LHCN-M2 (cell line): ENCODE measurements around the gene HSPB7. TPM values are rescaled to one million over a fixed set of nuclear protein-coding genes. Genes with fewer than 3 reads are reported as not detected.
"Not testable (repeated sequence)": the region's sequence is repeated elsewhere in the genome, so short reads cannot be mapped to it uniquely, and the experiment has no call there.

ENCODE experiments used
- DNase-seq: peaks from one replicate; pipeline ENCODE4 v3.0.0-alpha.2; 2012; ENCODE audit warnings: low read depth
- total RNA-seq: library from RNA; depleted of rRNA; stranded (reverse); fragments of >200 nt; gene quantifications from 2 replicates; pipeline ENCODE4 v1.2.3, GENCODE V29; 2014

Gene HSPB7
- total RNA-seq, 1 experiment from 2014 or later, result 3.3 TPM

DNA sequence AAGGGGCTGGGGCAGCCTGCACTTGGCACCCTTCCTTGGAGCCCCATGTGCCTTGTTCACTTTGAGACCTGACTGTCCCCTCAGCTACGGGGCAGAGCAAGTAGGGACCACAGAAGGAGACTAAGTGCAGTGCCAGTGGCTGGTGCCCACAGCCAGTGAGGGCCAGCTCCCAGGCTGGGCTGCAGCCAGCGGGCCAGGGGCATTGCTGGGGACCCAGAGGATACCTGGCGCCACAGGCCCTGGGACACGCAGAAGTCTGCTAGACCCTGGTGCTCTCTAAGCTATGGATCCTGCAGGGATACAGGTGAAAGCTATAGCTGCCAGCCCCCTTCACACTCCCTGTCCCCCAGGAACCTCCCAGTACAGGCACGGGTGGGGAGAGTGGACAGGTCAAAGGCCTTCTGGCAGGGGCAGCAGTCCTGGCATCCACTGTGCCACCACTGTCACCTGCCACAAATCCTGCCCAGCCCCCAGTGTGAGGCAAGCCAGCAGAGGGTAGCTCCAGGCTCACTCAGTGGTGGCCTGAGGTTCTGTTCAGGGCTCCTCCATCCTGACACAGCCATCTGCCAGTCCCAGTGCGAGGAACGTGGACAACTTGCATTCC is 5.3 kb upstream of the HSPB7 start:
- DNase-seq, result no peak

GRCh38 chr1:16022393-16022792 is 4.5 kb upstream of the HSPB7 start:
- no peak for DNase-seq

- DNase-seq, result no peak
Measured at GRCh38 chr1:16021681-16022080, 3.8 kb upstream of the HSPB7 start, which contains the start of gene CLCNKA. Gene CLCNKA (plus strand): TSS chr1:16022036. CDS start chr1:16022620, 584 bp downstream.

- DNase-seq, result not testable (repeated sequence)
Measured at GRCh38 chr1:16020878-16021277, 3.0 kb upstream of the HSPB7 start.

GRCh38 chr1:16020325-16020724 is 2.5 kb upstream of the HSPB7 start:
- DNase-seq, result no peak

DNA sequence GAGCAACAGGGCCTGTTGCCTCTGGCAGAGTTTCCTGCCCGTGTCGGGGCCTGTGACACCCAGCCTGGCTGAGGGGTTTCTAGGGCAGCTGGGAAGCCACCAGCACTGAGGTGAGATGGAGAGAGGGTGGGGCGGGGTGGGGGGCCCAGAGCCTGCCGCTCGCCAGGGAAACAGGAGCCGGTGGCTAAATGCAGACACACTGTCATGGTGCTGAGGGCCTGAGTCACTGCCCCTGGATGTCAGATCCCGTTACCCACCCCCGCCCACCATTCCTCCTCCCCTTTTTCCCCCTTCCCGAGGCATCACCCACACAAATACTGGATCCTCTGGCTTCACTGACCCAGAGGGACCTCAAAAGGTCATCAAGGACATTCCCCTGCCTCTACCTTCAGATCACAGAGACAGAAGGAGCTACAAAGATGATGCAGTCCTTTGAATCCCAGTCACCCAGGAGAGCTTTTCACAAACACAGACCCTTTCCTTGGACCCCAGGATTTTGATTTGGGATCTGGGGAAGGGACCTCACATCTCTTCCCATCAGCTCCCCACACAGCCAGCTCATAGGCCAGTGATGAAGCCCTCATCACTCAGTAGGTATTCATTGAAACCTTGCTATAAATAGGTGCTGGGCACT is 1.9 kb upstream of the HSPB7 start:
- DNase-seq, result peak; percentile 18

DNA sequence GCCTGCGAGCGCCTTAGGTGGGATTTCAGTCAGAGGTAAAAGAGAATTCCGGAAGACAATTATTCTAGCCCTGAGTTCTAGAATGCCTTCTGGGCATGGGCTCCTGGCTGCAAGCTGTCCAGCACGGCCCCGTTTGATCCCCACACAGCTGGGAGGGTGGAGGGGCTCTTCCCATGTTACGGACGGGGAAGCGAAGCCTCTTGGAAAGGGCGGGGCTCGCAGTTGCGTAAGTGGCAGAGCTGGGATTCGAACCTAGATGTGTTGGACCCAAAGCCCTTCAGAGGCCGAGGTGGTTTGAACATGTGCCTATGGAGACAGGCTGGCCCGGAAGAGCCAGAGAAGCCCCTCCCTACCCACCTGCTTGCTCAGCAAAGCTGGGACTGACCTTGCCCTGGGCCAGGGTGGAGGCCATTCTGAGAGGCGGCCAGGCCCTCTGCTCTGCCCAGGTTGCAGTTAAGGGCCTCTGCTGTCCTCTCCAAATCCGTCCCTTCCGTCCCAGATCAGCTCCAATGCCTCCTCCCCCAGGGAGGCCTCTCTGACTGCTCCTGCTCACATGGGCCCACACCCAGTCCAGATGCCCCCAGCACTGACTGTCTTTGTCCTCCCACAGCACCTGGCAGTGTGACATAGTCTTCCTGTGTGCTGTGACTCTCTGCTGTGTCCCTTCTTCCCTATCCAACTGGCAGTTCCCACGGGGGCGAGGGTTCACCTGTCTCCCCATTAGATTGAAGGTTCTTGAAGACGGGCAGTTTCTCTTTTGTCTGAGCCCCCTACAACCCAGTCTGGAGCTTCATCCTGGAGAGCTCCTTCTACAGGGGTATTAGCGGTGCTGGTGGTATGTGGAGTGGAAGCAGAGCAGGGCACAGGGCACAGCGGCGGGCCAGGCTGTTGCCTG is 1.2 kb upstream of the HSPB7 start:
- no peak for DNase-seq

DNA sequence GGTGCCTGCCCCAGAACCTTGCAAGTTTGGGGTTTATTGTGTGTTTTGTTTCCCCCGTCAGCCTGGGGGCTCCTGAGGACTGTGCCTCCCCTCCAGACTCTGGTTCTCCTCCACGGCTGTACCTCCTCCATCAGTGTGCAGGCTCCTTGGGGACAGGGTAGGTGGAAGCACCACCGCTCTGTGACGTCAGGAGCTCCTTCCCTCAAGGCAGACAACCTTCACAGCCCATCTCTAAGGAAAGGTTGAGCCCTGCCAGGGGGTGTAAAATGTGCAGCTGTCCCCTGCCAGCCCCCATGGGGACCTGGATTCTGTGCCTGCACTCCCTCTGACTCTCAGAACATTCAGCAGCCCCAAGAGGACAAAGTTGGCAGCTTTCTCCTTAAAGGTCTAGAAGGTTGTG is 465 bp upstream of the HSPB7 start:
- no peak for DNase-seq

GRCh38 chr1:16017076-16017460 is 775 bp downstream of the HSPB7 start:
- no peak for DNase-seq

DNA sequence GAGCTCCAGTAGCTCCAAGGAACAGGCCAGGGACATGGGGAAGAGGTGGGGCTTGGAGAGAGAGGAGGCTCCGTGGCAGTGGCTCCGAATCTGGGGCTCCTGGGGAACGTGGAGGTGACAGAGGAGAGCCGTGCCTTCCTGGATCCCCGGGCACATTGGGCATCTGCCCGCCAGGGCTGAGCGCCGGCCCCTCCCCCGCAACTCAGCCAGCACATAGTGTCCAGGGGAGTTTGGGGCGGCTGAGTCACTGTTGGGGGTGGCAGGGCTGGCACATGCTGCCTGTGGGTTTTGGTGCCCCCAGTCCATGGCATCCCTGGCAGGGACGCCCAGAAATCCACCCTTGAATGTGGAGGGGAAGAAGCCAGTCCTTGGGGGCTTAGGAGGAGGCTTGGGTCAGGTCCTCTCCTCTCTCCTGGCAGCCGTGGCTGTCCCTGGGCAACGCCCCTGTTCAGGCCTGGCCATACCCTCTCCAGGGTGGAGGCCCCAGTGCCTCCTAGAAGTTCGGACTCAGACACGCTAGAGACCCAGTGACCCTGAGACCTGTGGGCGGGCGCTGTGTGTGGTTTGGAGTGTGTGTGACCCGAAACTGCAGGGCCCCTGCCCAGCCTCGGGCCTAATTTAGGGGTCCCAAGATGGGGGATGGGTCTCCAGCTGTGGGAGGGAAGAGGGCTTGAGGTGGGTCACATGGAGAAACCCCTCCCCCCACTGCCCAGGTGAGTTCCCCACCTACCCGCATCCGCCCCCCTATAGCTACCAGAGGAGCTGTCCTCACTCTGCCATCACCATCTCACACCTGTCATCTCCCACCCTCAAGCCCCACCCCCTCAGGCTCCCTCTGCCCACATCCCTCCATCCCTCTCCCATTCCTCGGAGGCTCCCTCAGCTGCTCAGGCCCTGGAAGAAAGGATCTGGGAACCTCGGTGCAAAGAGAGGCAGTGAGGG is 1.6 kb downstream of the HSPB7 start:
- peak; percentile 59 for DNase-seq

GRCh38 chr1:16015491-16015890 is 2.4 kb downstream of the HSPB7 start:
- no peak for DNase-seq

- DNase-seq, result no peak
Measured at GRCh38 chr1:16014509-16015482, 3.0 kb downstream of the HSPB7 start.

GRCh38 chr1:16013908-16014258 is 4.0 kb downstream of the HSPB7 start:
- no peak for DNase-seq

DNA sequence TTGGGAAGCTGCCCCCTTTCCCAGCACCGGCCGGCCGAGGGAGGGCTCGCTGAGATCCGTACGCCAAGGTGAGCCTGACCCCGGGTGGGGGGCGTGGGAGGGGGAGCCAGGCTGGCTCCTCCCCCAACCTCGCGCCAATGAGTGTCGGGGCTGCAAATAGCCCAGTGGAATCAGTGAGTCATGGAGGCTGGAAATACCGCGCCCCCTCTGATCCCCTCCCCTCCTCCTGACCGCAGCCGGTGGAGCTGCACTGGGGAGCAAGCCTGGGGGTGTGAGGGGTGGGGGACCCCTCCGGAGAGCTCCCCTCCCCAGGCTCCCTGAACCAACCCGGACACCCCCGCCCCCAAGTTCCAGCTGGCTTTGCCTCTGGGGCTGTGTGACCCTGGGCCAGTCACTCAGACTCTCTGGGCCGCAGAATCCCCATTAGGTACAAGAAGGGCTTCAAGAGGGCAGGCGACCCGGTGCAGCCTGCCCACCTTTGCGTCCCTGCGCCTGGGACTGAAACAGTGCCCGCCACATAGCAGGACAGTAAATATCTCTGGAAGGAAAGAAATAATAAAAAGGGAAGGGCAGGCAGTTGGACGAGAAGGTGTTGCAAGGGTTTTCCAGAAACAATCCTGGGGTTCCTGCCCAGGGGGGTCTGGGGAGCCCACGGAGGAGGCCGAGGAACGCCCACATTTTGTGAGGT is 4.5 kb downstream of the HSPB7 start:
- DNase-seq, result peak; percentile 55

- DNase-seq, result peak; percentile 68
Measured at GRCh38 chr1:16012590-16013219, 5.1 kb downstream of the HSPB7 start.

GRCh38 chr1:16011936-16012589 is 5.8 kb downstream of the HSPB7 start:
- no peak for DNase-seq

GRCh38 chr1:16010837-16011236 is 7.0 kb downstream of the HSPB7 start:
- no peak for DNase-seq

GRCh38 chr1:16009678-16010077 is 8.2 kb downstream of the HSPB7 start:
- DNase-seq, result no peak

DNA sequence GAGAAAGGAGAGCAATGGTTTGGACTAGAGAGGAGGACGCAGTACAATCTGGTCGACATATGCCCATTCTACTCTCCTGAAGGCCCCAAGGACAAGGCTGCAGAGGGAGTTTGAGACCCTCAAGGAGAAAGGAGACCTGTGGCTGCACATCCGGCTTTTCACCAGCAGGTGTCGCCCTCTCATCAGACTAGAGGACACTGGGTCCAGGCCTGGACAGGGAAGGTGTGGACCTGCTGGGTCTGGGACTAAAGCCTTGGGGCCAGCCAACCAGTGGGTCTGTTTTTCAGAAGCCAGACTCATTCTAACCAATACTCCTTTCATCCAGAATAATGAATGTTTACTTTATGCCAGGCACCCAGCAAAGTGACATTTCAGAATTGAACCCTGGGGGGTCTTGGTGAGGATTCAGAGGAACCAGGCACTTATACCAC is 8.8 kb downstream of the HSPB7 start:
- peak; percentile 59 for DNase-seq
